Upper lobe of left lung (tissue), 4 donors: Measurements from ENCODE around the gene EMILIN1.

Experiments used
- CTCF ChIP-seq, 6 experiments: fragments of 450-650 bp in 4 of 6; fragments of 200-600 bp in 2 of 6; sonication (generic) in 2 of 6; IDR thresholded peaks; one replicate each; pipeline ENCODE4 v1.5.1; 2016 to 2019; ENCODE audit warnings: antibody characterized with exemption in 6 of 6
- EP300 ChIP-seq, 4 donors: sonication (generic); formaldehyde crosslinking; IDR thresholded peaks; one replicate each; pipeline ENCODE4 v1.5.1; 2017; ENCODE audit warnings: antibody characterized with exemption in 4 of 4, control low read depth in 2 of 4
- POLR2AphosphoS5 ChIP-seq, 2 donors: sonication (generic); formaldehyde crosslinking; IDR thresholded peaks; one replicate each; pipeline ENCODE4 v1.5.1; 2017; ENCODE audit warnings: antibody characterized with exemption in 2 of 2

DNA sequence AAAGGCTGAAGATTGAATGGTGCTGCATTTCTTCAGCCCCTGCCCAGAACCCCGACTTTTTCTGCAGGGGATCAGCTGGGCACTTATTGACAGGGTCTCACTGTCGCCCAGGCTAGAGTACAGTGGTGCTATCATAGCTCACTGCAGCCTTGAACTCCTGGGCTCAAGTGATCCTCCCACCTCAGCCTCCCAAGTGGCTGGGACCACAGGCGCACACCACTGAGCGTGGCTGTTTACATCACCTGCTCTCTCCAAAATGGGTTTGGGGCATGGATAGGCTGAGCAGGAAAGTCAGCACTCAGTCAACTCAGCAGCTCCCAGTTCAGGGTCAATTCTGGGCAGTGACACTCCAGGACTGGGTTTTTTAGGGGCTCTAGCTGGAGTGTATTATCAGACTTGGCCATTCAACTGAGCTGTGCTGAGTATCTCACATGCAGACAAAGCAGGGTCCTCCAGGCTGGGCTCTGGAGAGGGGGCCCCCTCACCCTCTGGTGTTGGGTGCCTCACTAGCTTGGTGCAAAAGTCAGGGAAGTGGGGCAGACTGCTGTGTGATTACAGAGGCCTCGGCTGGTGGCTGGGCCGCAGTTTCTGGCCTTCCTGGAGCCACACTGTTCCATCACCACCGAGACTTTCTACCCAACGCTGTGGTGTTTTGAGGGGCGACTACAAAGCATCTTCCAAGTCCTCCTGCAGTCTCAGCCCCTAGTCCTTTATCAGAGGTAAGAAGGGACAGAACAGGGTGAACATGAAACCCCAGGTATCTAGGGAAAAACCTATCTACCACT lies 49.7 kb downstream of the EMILIN1 start:
- TF ChIP-seq CTCF (IDR thresholded peaks at IDR 0.05) (no peak), EP300 (IDR thresholded peaks at IDR 0.05) (no peak), POLR2AphosphoS5 (IDR thresholded peaks at IDR 0.05) (no peak)
